OCI-LY3 (cell line): ENCODE data around the gene RCE1.

Experiments used
- H2AFZ ChIP-seq: fragments of 200-600, 300-600 bp; shearing (Covaris generic); 2 replicates; pipeline ENCODE4 v1.6.0; 2014; ENCODE audit warnings: antibody characterized with exemption, low read depth, low read length
- H3K27ac ChIP-seq: fragments of 200-600, 300-600 bp; sonication (generic); 2 replicates; pipeline ENCODE4 v1.5.1; 2014; ENCODE audit warnings: mild to moderate bottlenecking, low read length, moderate library complexity, mixed read lengths
- H3K27me3 ChIP-seq: fragments of 200-600, 300-600 bp; sonication (generic); 2 replicates; pipeline ENCODE4 v1.6.1; 2014; ENCODE audit warnings: low read depth, low read length, mixed read lengths
- H3K36me3 ChIP-seq: fragments of 200-600, 300-600 bp; sonication (generic); replicated peaks from 2 replicates; pipeline ENCODE3; 2014; ENCODE audit warnings: low read depth, low read length, mixed read lengths
- H3K4me1 ChIP-seq: fragments of 300-600, 200-600 bp; sonication (generic); 2 replicates; pipeline ENCODE4 v1.6.1; 2014; ENCODE audit warnings: low read length, mixed read lengths
- H3K4me2 ChIP-seq: fragments of 200-600, 300-600 bp; sonication (generic); 2 replicates; pipeline ENCODE4 v1.6.1; 2014; ENCODE audit warnings: low read length, mixed read lengths
- H3K4me3 ChIP-seq: fragments of 300-600, 200-600 bp; sonication (generic); 2 replicates; pipeline ENCODE4 v1.5.1; 2014; ENCODE audit warnings: antibody characterized with exemption, mild to moderate bottlenecking, low read length, moderate library complexity
- H3K79me2 ChIP-seq: fragments of 300-600, 200-600 bp; shearing (Covaris generic); 2 replicates; pipeline ENCODE4 v1.6.1; 2014; ENCODE audit warnings: mild to moderate bottlenecking, low read length, mixed read lengths
- H3K9ac ChIP-seq: fragments of 300-600, 200-600 bp; shearing (Covaris generic); 2 replicates; pipeline ENCODE4 v1.6.0; 2014; ENCODE audit warnings: mild to moderate bottlenecking, low read length, moderate library complexity
- H3K9me3 ChIP-seq: fragments of 200-600, 300-600 bp; shearing (Covaris generic); 2 replicates; pipeline ENCODE4 v1.6.1; 2014; ENCODE audit warnings: low read length, mixed read lengths; ENCODE audit not compliant: insufficient read depth
- H4K20me1 ChIP-seq: fragments of 200-600, 300-600 bp; sonication (generic); 2 replicates; pipeline ENCODE4 v1.6.1; 2016; ENCODE audit warnings: low read length, mixed read lengths; ENCODE audit not compliant: insufficient read depth
- CTCF ChIP-seq: fragments of 200-600, 300-600 bp; sonication (generic); IDR thresholded peaks from 2 replicates; pipeline ENCODE4 v1.5.1; 2014; ENCODE audit warnings: antibody characterized with exemption, low read length, low read depth
- EZH2phosphoT487 ChIP-seq: fragments of 200-600 bp; shearing (Covaris generic); IDR thresholded peaks from 2 replicates; pipeline ENCODE4 v1.6.1; 2018; ENCODE audit warnings: antibody characterized with exemption, mixed run types, low read depth

RCE1 gene

GRCh38 chr11:66884443-66884842 is 41.2 kb downstream of the RCE1 start:
- H3K4me3 ChIP-seq = no peak overlapping the region
- H3K4me1 ChIP-seq = peaks cover 14% of the 10 kb centered on the region
- TF ChIP-seq EZH2phosphoT487 (no peak), CTCF (no peak)
- no peaks in the 10 kb centered on the region for H3K9me3 ChIP-seq
- H4K20me1 ChIP-seq = no peaks in the 10 kb centered on the region
- H3K9ac ChIP-seq = no peak overlapping the region
- no peaks in the 10 kb centered on the region for H3K79me2 ChIP-seq
- H3K27me3 ChIP-seq = no peaks in the 10 kb centered on the region
- no peak overlapping the region for H2AFZ ChIP-seq
- no peak overlapping the region for H3K4me2 ChIP-seq
- no peaks in the 10 kb centered on the region for H3K36me3 ChIP-seq
- H3K27ac ChIP-seq = no peak overlapping the region

GRCh38 chr11:66885469-66885868 is 42.2 kb downstream of the RCE1 start:
- H3K27me3 ChIP-seq = no peaks in the 10 kb centered on the region
- no peak overlapping the region for H3K27ac ChIP-seq
- H3K79me2 ChIP-seq = no peaks in the 10 kb centered on the region
- H3K36me3 ChIP-seq = no peaks in the 10 kb centered on the region
- H3K9me3 ChIP-seq = no peaks in the 10 kb centered on the region
- no peak overlapping the region for H3K4me3 ChIP-seq
- H3K4me2 ChIP-seq = no peak overlapping the region
- H3K4me1 ChIP-seq = peaks cover 21% of the 10 kb centered on the region
- no peak overlapping the region for H3K9ac ChIP-seq
- no peak overlapping the region for H2AFZ ChIP-seq
- TF ChIP-seq CTCF (no peak), EZH2phosphoT487 (no peak)
- H4K20me1 ChIP-seq = no peaks in the 10 kb centered on the region

GRCh38 chr11:66885950-66886440 is 42.8 kb downstream of the RCE1 start:
- Histone ChIP-seq H3K27me3 (no peaks in the 10 kb centered on the region), H3K4me1 (peaks cover 16% of the 10 kb centered on the region), H3K27ac (no peak overlapping the region), H3K9me3 (no peaks in the 10 kb centered on the region), H4K20me1 (no peaks in the 10 kb centered on the region), H3K79me2 (no peaks in the 10 kb centered on the region), H3K36me3 (no peaks in the 10 kb centered on the region), H3K4me2 (no peak overlapping the region), H2AFZ (no peak overlapping the region), H3K4me3 (no peak overlapping the region), H3K9ac (no peak overlapping the region)
- no peak for TF ChIP-seq CTCF
- TF ChIP-seq EZH2phosphoT487 = no peak

GRCh38 chr11:66886671-66887221 is 43.5 kb downstream of the RCE1 start:
- H4K20me1 ChIP-seq = no peaks in the 10 kb centered on the region
- no peaks in the 10 kb centered on the region for H3K9me3 ChIP-seq
- H3K4me1 ChIP-seq = peaks cover 17% of the 10 kb centered on the region
- no peak overlapping the region for H2AFZ ChIP-seq
- H3K9ac ChIP-seq = no peak overlapping the region
- no peak overlapping the region for H3K27ac ChIP-seq
- H3K4me2 ChIP-seq = no peak overlapping the region
- no peaks in the 10 kb centered on the region for H3K36me3 ChIP-seq
- H3K27me3 ChIP-seq = no peaks in the 10 kb centered on the region
- no peak overlapping the region for H3K4me3 ChIP-seq
- TF ChIP-seq CTCF = no peak
- TF ChIP-seq EZH2phosphoT487 = no peak
- H3K79me2 ChIP-seq = no peaks in the 10 kb centered on the region
